HepG2 (cell line): ENCODE results near the gene PTPRD. TPM values are rescaled to one million over a fixed set of nuclear protein-coding genes. Genes with fewer than 3 reads are reported as not detected.

Experiments
- ATAC-seq: fragments of 200-7000 bp; cut with Tn5 transposase; 3 replicates; pipeline ENCODE4 v1.9.1; 2020; ENCODE audit warnings: mild to moderate bottlenecking, moderate library complexity
- BruUV-seq: library from RNA; stranded (reverse); fragments of 400-500 nt; replicated peaks from 2 replicates; lab custom pipeline; 2021; lab: Mats Ljungman, UMichigan
- CTCF ChIA-PET: fragments of 300-600 bp; formaldehyde crosslinking; extraction: SDS; loops from one replicate; lab custom pipeline; 2021; ENCODE audit warnings: low total read pairs, inconsistent platforms, low intra/inter-chr PET ratio; lab: Yijun Ruan, JAX
- POLR2A ChIA-PET: fragments of 350-600 bp; sonication (Branson Sonifier 250); formaldehyde crosslinking; loops from one replicate; lab custom pipeline; 2020; ENCODE audit warnings: antibody characterized with exemption, inconsistent platforms; lab: Yijun Ruan, JAX
- DNase-seq: peaks from one replicate; pipeline ENCODE4 v3.0.0-alpha.2; 2015; ENCODE audit warnings: low spot score
- FAIRE-seq: peaks from 3 replicates; lab custom pipeline; 2011; peaks lifted over from hg19 to GRCh38; lab: Jason Lieb, UNC
- H2AFZ ChIP-seq: one replicate; pipeline ENCODE4 v1.6.1; 2011; ENCODE audit warnings: low read length, inconsistent platforms
- H3K27ac ChIP-seq: fragments of 300-600 bp; 3 replicates; pipeline ENCODE4 v1.8.0; 2011; ENCODE audit warnings: mixed run types, mild to moderate bottlenecking, mixed read lengths, low read length, inconsistent platforms; ENCODE audit not compliant: insufficient read depth; ENCODE audit errors: extremely low read length
- H3K27me3 ChIP-seq, 2 experiments: fragments of 200-600 bp in 1 of 2; 2 replicates in 1 of 2; 3 replicates in 1 of 2; pipeline versions ENCODE4 v1.6.0 to v1.8.0; 2011; ENCODE audit warnings: low read length in 2 of 2, mild to moderate bottlenecking in 2 of 2, moderate library complexity in 2 of 2, inconsistent platforms in 1 of 2; ENCODE audit not compliant: insufficient read depth in 2 of 2, control insufficient read depth in 1 of 2
- H3K36me3 ChIP-seq, 2 experiments: fragments of 200-600 bp in 1 of 2; replicated peaks in 1 of 2; 2 replicates in 1 of 2; 3 replicates in 1 of 2; pipeline versions ENCODE4 v1.5.1 to v1.8.0; 2011; ENCODE audit warnings: low read length in 2 of 2, inconsistent platforms in 1 of 2; ENCODE audit not compliant: insufficient read depth in 2 of 2, control insufficient read depth in 1 of 2
- H3K4me1 ChIP-seq: 2 replicates; pipeline ENCODE4 v1.5.1; 2012; ENCODE audit warnings: low read length, inconsistent platforms; ENCODE audit not compliant: insufficient read depth
- H3K4me2 ChIP-seq: 2 replicates; pipeline ENCODE4 v1.6.0; 2011; ENCODE audit warnings: low read depth, low read length, inconsistent platforms
- H3K4me3 ChIP-seq, 3 experiments: fragments of 200-600 bp in 1 of 3; sonication (generic), shearing (Covaris generic) in 1 of 3; replicated peaks in 1 of 3; 2 replicates each; pipeline ENCODE4 v1.5.1; 2011 to 2016; ENCODE audit warnings: low read length in 3 of 3, inconsistent platforms in 2 of 3, low read depth in 2 of 3, mild to moderate bottlenecking in 2 of 3, control low read depth in 1 of 3, mixed read lengths in 1 of 3; ENCODE audit not compliant: insufficient read depth in 1 of 3
- H3K79me2 ChIP-seq: one replicate; pipeline ENCODE4 v1.6.1; 2011; ENCODE audit warnings: low read length, inconsistent platforms; ENCODE audit not compliant: insufficient read depth
- H3K9ac ChIP-seq: 2 replicates; pipeline ENCODE4 v1.6.0; 2011; ENCODE audit warnings: mild to moderate bottlenecking, low read depth, low read length, inconsistent platforms; ENCODE audit not compliant: insufficient read depth
- H3K9me3 ChIP-seq: 2 replicates; pipeline ENCODE4 v1.5.1; 2012; ENCODE audit warnings: mild to moderate bottlenecking, low read length
- H4K20me1 ChIP-seq: 2 replicates; pipeline ENCODE4 v1.6.0; 2011; ENCODE audit warnings: inconsistent platforms, mild to moderate bottlenecking, low read length, moderate library complexity; ENCODE audit not compliant: insufficient read depth
- DR1 ChIP-seq: sonication (generic); formaldehyde crosslinking; IDR thresholded peaks from 2 replicates; pipeline ENCODE4 v1.8.0; 2021; ENCODE audit warnings: mild to moderate bottlenecking, missing genetic modification reagents, inconsistent platforms
- GTF3A ChIP-seq: sonication (generic); formaldehyde crosslinking; conservative IDR thresholded peaks from 2 replicates; pipeline ENCODE4 v1.4.0; 2020; ENCODE audit warnings: mild to moderate bottlenecking, missing genetic modification reagents
- HOXD1 ChIP-seq: sonication (generic); formaldehyde crosslinking; IDR thresholded peaks from 2 replicates; pipeline ENCODE4 v1.5.0; 2020; ENCODE audit warnings: missing genetic modification reagents
- MATR3 ChIP-seq: sonication (generic); formaldehyde crosslinking; IDR thresholded peaks from 2 replicates; pipeline ENCODE4 v1.4.0; 2020; ENCODE audit warnings: missing genetic modification reagents
- NAIF1 ChIP-seq: sonication (generic); formaldehyde crosslinking; IDR thresholded peaks from 2 replicates; pipeline ENCODE4 v1.5.0; 2020; ENCODE audit warnings: mild to moderate bottlenecking, missing genetic modification reagents, borderline replicate concordance
- ONECUT2 ChIP-seq: sonication (generic); formaldehyde crosslinking; IDR thresholded peaks from 2 replicates; pipeline ENCODE4 v1.4.0; 2020; ENCODE audit warnings: missing genetic modification reagents
- REL ChIP-seq: sonication (generic); formaldehyde crosslinking; conservative IDR thresholded peaks from 2 replicates; pipeline ENCODE4 v1.8.0; 2022; ENCODE audit warnings: mild to moderate bottlenecking, missing genetic modification reagents, moderate library complexity
- SCMH1 ChIP-seq: sonication (generic); formaldehyde crosslinking; IDR thresholded peaks from 2 replicates; pipeline ENCODE4 v1.9.0; 2021; ENCODE audit warnings: missing genetic modification reagents, mild to moderate bottlenecking, borderline replicate concordance
- SNRNP70 ChIP-seq: fragments of 200-400 bp; formaldehyde crosslinking; IDR thresholded peaks from 2 replicates; pipeline ENCODE4 v1.6.1; 2017; ENCODE audit warnings: mild to moderate bottlenecking, low read depth, low read length, moderate library complexity
- SP2 ChIP-seq: sonication (generic); formaldehyde crosslinking; IDR thresholded peaks from 2 replicates; pipeline ENCODE4 v1.5.1; 2020; ENCODE audit warnings: mild to moderate bottlenecking, missing genetic modification reagents
- THYN1 ChIP-seq: sonication (generic); formaldehyde crosslinking; IDR thresholded peaks from 2 replicates; pipeline ENCODE4 v1.8.1; 2023; ENCODE audit warnings: low read depth, mild to moderate bottlenecking, moderate library complexity, missing genetic modification reagents, borderline replicate concordance
- U2AF2 ChIP-seq: fragments of 200-400 bp; formaldehyde crosslinking; IDR thresholded peaks from 2 replicates; pipeline ENCODE4 v1.6.1; 2017; ENCODE audit warnings: low read depth, mild to moderate bottlenecking, low read length
- ZHX2 ChIP-seq, 2 experiments: sonication (generic) in 1 of 2; formaldehyde crosslinking in 1 of 2; IDR thresholded peaks; 2 replicates each; pipeline versions ENCODE4 v1.6.1 to v1.9.0; 2014 to 2022; ENCODE audit warnings: antibody characterized with exemption in 1 of 2, borderline replicate concordance in 1 of 2, inconsistent platforms in 1 of 2, low read depth in 1 of 2, missing genetic modification reagents in 1 of 2
- ZNF383 ChIP-seq: sonication (generic); formaldehyde crosslinking; IDR thresholded peaks from 2 replicates; pipeline ENCODE4 v1.4.0; 2020; ENCODE audit warnings: missing genetic modification reagents, mild to moderate bottlenecking, borderline replicate concordance
- ZNF629 ChIP-seq: sonication (generic); formaldehyde crosslinking; conservative IDR thresholded peaks from 2 replicates; pipeline ENCODE4 v1.5.0; 2020; ENCODE audit warnings: missing genetic modification reagents
- WGBS: methylation state at CpG from one replicate; pipeline ENCODE4 v1.1.6; 2017; ENCODE audit warnings: low lambda C conversion rate; 5-methylcytosine and 5-hydroxymethylcytosine counted together
- in situ Hi-C: cut with HindIII; loops from 2 replicates; pipeline ENCODE4 v1.10.0; 2017; ENCODE audit warnings: low pct_unique_long_range_greater_than_20kb; ENCODE audit not compliant: extremely low pct_ligation_motif_present
- intact Hi-C: fragments of 100-400 bp; cut with micrococcal nuclease; formaldehyde crosslinking; loops from one replicate; pipeline ENCODE4 v1.10.0; 2022; ENCODE audit not compliant: unreplicated experiment
- polyA plus RNA-seq, 8 experiments: library from polyadenylated mRNA; depleted of rRNA in 3 of 8; stranded (reverse) in 7 of 8; unstranded in 1 of 8; fragments of >200 nt; fragmentation: Illumina TruSeq in 4 of 8; extraction: Trizol in 4 of 8; gene quantifications; 2 replicates each; pipeline versions ENCODE4 v1.2.1 to v1.2.3, GENCODE V29; 2011 to 2016; ENCODE audit warnings: low read depth in 4 of 8, missing spikeins in 1 of 8, mixed read lengths in 1 of 8; ENCODE audit not compliant: insufficient read depth in 1 of 8
- total RNA-seq, 5 experiments: library from RNA; depleted of rRNA; stranded (reverse); fragments of >200 nt; fragmentation: Illumina TruSeq; extraction: Trizol; gene quantifications; 2 replicates each; pipeline ENCODE4 v1.2.3, GENCODE V29; 2016; ENCODE audit warnings: low read depth in 1 of 5
- TF ChIP-seq, protein P1 (sequence below): sonication (generic); formaldehyde crosslinking; IDR thresholded peaks from 2 replicates; pipeline ENCODE4 v1.4.0; 2020; ENCODE audit warnings: missing genetic modification reagents, borderline replicate concordance

PTPRD gene
- total and polyA plus RNA-seq, 2 of the 13 experiments (the other 11 are each of a cell fraction or from before 2014, with no cell fraction given): 0.05 TPM; not detected in 1

GRCh38 chr9:9275601-9276000 lies 1337.2 kb downstream of the PTPRD start:
- BruUV-seq: no TSS peak
- Histone ChIP-seq H3K36me3 (no peaks in the 10 kb centered on the region), H3K9me3 (peaks cover 7% of the 10 kb centered on the region; the same call in 1 of the 2 replicates), H3K9ac (no peak overlapping the region), H3K79me2 (no peaks in the 10 kb centered on the region), H4K20me1 (no peaks in the 10 kb centered on the region), H3K4me1 (no peaks in the 10 kb centered on the region), H3K4me3 (no peak overlapping the region), H3K4me2 (no peak overlapping the region), H2AFZ (no peak overlapping the region), H3K27ac (no peak overlapping the region), H3K27me3 (no peaks in the 10 kb centered on the region)
- ATAC-seq: no peak
- CTCF ChIA-PET: no interaction called here
- in situ Hi-C loops: no loop called here
- no peak for FAIRE-seq
- DNase-seq: no peak
- intact Hi-C loops: no loop called here
- POLR2A ChIA-PET: no interaction called here
- WGBS: 3% methylated on average over 4 of the region's 4 CpGs
- TF ChIP-seq ZNF629 (CRISPR knock-in tag) (no peak), NAIF1 (CRISPR knock-in tag) (no peak), DR1 (CRISPR knock-in tag) (no peak), ZNF383 (CRISPR knock-in tag) (no peak), ONECUT2 (CRISPR knock-in tag) (no peak), SP2 (no peak), GTF3A (no peak), MATR3 (CRISPR knock-in tag) (no peak), SCMH1 (CRISPR knock-in tag) (no peak), THYN1 (CRISPR knock-in tag) (no peak), U2AF2 (no peak), ZHX2 (IDR thresholded peaks at IDR 0.05; ENCODE audit: low read depth) (no peak), ZHX2 (CRISPR knock-in tag; IDR thresholded peaks at IDR 0.05; ENCODE audit: borderline replicate concordance) (no peak), SNRNP70 (no peak), REL (CRISPR knock-in tag) (no peak), HOXD1 (CRISPR knock-in tag) (no peak)
- TF ChIP-seq, protein P1, sequence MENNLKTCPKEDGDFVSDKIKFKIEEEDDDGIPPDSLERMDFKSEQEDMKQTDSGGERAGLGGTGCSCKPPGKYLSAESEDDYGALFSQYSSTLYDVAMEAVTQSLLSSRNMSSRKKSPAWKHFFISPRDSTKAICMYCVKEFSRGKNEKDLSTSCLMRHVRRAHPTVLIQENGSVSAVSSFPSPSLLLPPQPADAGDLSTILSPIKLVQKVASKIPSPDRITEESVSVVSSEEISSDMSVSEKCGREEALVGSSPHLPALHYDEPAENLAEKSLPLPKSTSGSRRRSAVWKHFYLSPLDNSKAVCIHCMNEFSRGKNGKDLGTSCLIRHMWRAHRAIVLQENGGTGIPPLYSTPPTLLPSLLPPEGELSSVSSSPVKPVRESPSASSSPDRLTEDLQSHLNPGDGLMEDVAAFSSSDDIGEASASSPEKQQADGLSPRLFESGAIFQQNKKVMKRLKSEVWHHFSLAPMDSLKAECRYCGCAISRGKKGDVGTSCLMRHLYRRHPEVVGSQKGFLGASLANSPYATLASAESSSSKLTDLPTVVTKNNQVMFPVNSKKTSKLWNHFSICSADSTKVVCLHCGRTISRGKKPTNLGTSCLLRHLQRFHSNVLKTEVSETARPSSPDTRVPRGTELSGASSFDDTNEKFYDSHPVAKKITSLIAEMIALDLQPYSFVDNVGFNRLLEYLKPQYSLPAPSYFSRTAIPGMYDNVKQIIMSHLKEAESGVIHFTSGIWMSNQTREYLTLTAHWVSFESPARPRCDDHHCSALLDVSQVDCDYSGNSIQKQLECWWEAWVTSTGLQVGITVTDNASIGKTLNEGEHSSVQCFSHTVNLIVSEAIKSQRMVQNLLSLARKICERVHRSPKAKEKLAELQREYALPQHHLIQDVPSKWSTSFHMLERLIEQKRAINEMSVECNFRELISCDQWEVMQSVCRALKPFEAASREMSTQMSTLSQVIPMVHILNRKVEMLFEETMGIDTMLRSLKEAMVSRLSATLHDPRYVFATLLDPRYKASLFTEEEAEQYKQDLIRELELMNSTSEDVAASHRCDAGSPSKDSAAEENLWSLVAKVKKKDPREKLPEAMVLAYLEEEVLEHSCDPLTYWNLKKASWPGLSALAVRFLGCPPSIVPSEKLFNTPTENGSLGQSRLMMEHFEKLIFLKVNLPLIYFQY (CRISPR knock-in tag): no peak
